PC-9 (cell line): ENCODE results near the gene KRT6B. TPM values are rescaled to one million over a fixed set of nuclear protein-coding genes. Genes with fewer than 3 reads are reported as not detected.

Experiments used
- BruUV-seq: library from RNA; stranded (reverse); fragments of 400-500 nt; replicated peaks from 2 replicates; lab custom pipeline; 2021; lab: Mats Ljungman, UMichigan
- CTCF ChIA-PET: fragments of 300-600 bp; sonication (Branson Sonifier 250); formaldehyde crosslinking; loops from one replicate; lab custom pipeline; 2022; ENCODE audit warnings: antibody characterized with exemption; lab: Charles Lee
- POLR2A ChIA-PET: fragments of 300-600 bp; sonication (Branson Sonifier 250); formaldehyde crosslinking; loops from one replicate; lab custom pipeline; 2022; ENCODE audit warnings: antibody characterized with exemption; ENCODE audit not compliant: unreplicated experiment; lab: Charles Lee
- DNase-seq, 2 experiments: peaks; one replicate each; pipeline versions ENCODE4 v3.0.0 to v3.0.0-alpha.2; 2015 to 2022; ENCODE audit warnings: mixed read lengths in 1 of 2
- H2AFZ ChIP-seq: fragments of 200-600 bp; sonication (generic); 2 replicates; pipeline ENCODE4 v1.8.1; 2017; ENCODE audit warnings: antibody characterized with exemption
- H3F3A ChIP-seq: fragments of 200-600 bp; sonication (generic); 2 replicates; pipeline ENCODE4 v1.8.1; 2017; ENCODE audit warnings: antibody characterized with exemption, mild to moderate bottlenecking, low read depth; ENCODE audit not compliant: insufficient read depth
- H3K27ac ChIP-seq: fragments of 200-600 bp; sonication (generic); 2 replicates; pipeline ENCODE4 v1.6.1; 2016; ENCODE audit warnings: mixed run types
- H3K27me3 ChIP-seq: fragments of 200-600 bp; sonication (generic); 2 replicates; pipeline ENCODE4 v1.6.1; 2016; ENCODE audit warnings: low read depth, mixed run types; ENCODE audit not compliant: insufficient read depth
- H3K36me3 ChIP-seq: fragments of 200-600 bp; sonication (generic); 2 replicates; pipeline ENCODE4 v1.6.1; 2016; ENCODE audit warnings: low read depth, mixed run types
- H3K4me1 ChIP-seq: fragments of 200-600 bp; sonication (generic); replicated peaks from 2 replicates; pipeline ENCODE4 v1.6.1; 2016; ENCODE audit warnings: mixed run types; ENCODE audit not compliant: insufficient read depth
- H3K4me2 ChIP-seq: fragments of 200-600 bp; sonication (generic); 2 replicates; pipeline ENCODE4 v1.6.1; 2017; ENCODE audit warnings: mixed run types
- H3K4me3 ChIP-seq: fragments of 200-600 bp; sonication (generic); 2 replicates; pipeline ENCODE4 v1.6.1; 2016; ENCODE audit warnings: mixed run types
- H3K79me2 ChIP-seq: fragments of 200-600 bp; sonication (generic); 2 replicates; pipeline ENCODE4 v1.6.1; 2017; ENCODE audit warnings: low read depth, mixed run types
- H3K9me2 ChIP-seq: fragments of 200-600 bp; sonication (generic); 2 replicates; pipeline ENCODE4 v1.8.1; 2017; ENCODE audit warnings: mild to moderate bottlenecking; ENCODE audit not compliant: insufficient read depth
- H3K9me3 ChIP-seq: fragments of 200-600 bp; sonication (generic); 2 replicates; pipeline ENCODE4 v1.8.1; 2016; ENCODE audit warnings: low read depth; ENCODE audit not compliant: insufficient read depth
- H4K20me1 ChIP-seq: fragments of 200-600 bp; sonication (generic); 2 replicates; pipeline ENCODE4 v1.8.1; 2017; ENCODE audit not compliant: insufficient read depth
- CTCF ChIP-seq: fragments of 200-600 bp; sonication (generic); conservative IDR thresholded peaks from 2 replicates; pipeline ENCODE4 v1.6.1; 2017; ENCODE audit warnings: mixed run types, antibody characterized with exemption, mild to moderate bottlenecking, moderate library complexity
- EZH2 ChIP-seq: fragments of 200-600 bp; sonication (generic); IDR thresholded peaks from 2 replicates; pipeline ENCODE4 v1.8.0; 2017; ENCODE audit warnings: antibody characterized with exemption, low read depth
- intact Hi-C: fragments of 100-400 bp; cut with micrococcal nuclease; formaldehyde crosslinking; loops from one replicate; pipeline ENCODE4 v1.10.0; 2022; ENCODE audit not compliant: unreplicated experiment
- total RNA-seq: library from RNA; stranded (reverse); gene quantifications from 2 replicates; pipeline ENCODE4 v1.2.3, GENCODE V29; 2021

The KRT6B gene
- total RNA-seq, 1 experiment from 2014 or later: 0.98 TPM

DNA sequence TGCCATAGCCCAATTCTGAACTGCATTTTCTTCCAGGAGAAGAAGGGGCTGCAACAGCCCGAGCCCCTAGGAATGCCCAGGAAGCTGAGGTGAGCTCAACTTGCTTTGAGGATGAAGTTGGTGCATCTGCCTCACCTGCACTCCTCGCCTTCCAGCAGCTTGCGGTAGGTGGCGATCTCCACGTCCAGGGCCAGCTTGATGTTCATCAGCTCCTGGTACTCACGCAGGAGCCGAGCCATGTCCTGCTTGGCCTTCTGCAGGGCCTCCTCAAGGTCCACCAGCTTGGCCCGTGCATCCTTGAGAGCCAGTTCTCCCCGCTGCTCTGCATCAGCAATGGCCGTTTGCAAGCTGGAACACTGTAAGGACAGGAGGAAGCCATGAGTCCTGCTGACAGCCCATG lies 23.8 kb downstream of the KRT6B start:
- no peak for TF ChIP-seq CTCF
- no peak for DNase-seq
- Histone ChIP-seq H3K27ac (no peak overlapping the region), H3K4me2 (no peak overlapping the region), H3K9me3 (no peaks in the 10 kb centered on the region), H3K79me2 (no peaks in the 10 kb centered on the region), H4K20me1 (no peaks in the 10 kb centered on the region), H3F3A (no peaks in the 10 kb centered on the region), H2AFZ (no peak overlapping the region), H3K4me3 (no peak overlapping the region), H3K4me1 (no peaks in the 10 kb centered on the region), H3K9me2 (no peaks in the 10 kb centered on the region), H3K36me3 (no peaks in the 10 kb centered on the region), H3K27me3 (no peaks in the 10 kb centered on the region)
- ChIA-PET POLR2A (no interaction called here), CTCF (no interaction called here)
- no TSS peak for BruUV-seq
- intact Hi-C loops: no loop called here

GRCh38 chr12:52427083-52427482 lies 24.9 kb downstream of the KRT6B start:
- Histone ChIP-seq H4K20me1 (no peaks in the 10 kb centered on the region), H3K9me2 (no peaks in the 10 kb centered on the region), H3K9me3 (no peaks in the 10 kb centered on the region), H3K4me1 (no peaks in the 10 kb centered on the region), H3K27ac (no peak overlapping the region), H3K27me3 (no peaks in the 10 kb centered on the region), H2AFZ (no peak overlapping the region), H3K36me3 (no peaks in the 10 kb centered on the region), H3K4me2 (no peak overlapping the region), H3K79me2 (no peaks in the 10 kb centered on the region), H3K4me3 (no peak overlapping the region), H3F3A (no peaks in the 10 kb centered on the region)
- CTCF ChIA-PET: no interaction called here
- intact Hi-C loops: no loop called here
- TF ChIP-seq EZH2 (no peak), CTCF (no peak)
- BruUV-seq: no TSS peak
- DNase-seq: no peak
- POLR2A ChIA-PET: no interaction called here

GRCh38 chr12:52426034-52426433 lies 25.9 kb downstream of the KRT6B start:
- Histone ChIP-seq H3K9me3 (no peaks in the 10 kb centered on the region), H4K20me1 (no peaks in the 10 kb centered on the region), H3K27me3 (no peaks in the 10 kb centered on the region), H3K27ac (no peak overlapping the region), H3K36me3 (no peaks in the 10 kb centered on the region), H3K9me2 (no peaks in the 10 kb centered on the region), H3F3A (no peaks in the 10 kb centered on the region), H3K79me2 (no peaks in the 10 kb centered on the region), H2AFZ (no peak overlapping the region), H3K4me3 (no peak overlapping the region), H3K4me2 (no peak overlapping the region), H3K4me1 (no peaks in the 10 kb centered on the region)
- intact Hi-C loops: no loop called here
- BruUV-seq: no TSS peak
- POLR2A ChIA-PET: no interaction called here
- no peak for DNase-seq
- CTCF ChIA-PET: interaction anchor here (0.7 kb wide), 2 partner anchors 9 to 452 kb away, joined by 3 read pairs; no protein-coding TSS in a partner anchor
- TF ChIP-seq EZH2: no peak
- no peak for TF ChIP-seq CTCF
